ENCODE measurements around the gene TINCR. TPM values are rescaled to one million over a fixed set of nuclear protein-coding genes. Genes with fewer than 3 reads are reported as not detected.

TINCR gene
- total RNA-seq, 1 donor from 2014 or later = 0.33 TPM

DNA sequence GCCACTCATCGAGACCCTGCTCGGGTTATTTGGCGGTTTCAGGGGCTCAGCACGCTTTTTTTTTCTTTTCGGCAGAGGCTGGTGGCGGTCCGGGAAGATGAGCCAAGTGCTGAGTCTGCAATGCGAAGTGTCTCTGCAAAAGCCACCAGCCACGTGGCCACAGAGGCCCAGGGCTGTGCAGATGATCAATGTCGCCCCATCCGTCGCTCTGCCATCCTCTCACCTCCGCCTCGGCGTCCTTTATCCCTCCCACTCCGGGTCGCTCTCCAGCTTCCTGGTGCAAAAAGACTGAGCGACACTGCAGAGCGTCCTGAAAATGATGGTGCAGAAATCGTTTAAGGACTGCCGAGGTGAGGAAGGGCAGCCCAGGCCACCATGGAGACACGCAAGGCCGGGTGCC is 55.0 kb downstream of the TINCR start:
- Mint-ChIP-seq H3K27ac (ENCODE audit: unreplicated experiment) (no peak overlapping the region), H3K9me3 (ENCODE audit: unreplicated experiment) (peaks cover 4% of the 10 kb centered on the region), H3K4me3 (ENCODE audit: unreplicated experiment) (no peak overlapping the region), H3K36me3 (ENCODE audit: low read depth, unreplicated experiment) (peaks cover 7% of the 10 kb centered on the region), H3K27me3 (ENCODE audit: unreplicated experiment) (peaks cover 10% of the 10 kb centered on the region), H3K4me1 (ENCODE audit: unreplicated experiment) (no peaks in the 10 kb centered on the region)
- no peak for DNase-seq (ENCODE audit: low spot score)
- TF ChIP-seq, protein P1, sequence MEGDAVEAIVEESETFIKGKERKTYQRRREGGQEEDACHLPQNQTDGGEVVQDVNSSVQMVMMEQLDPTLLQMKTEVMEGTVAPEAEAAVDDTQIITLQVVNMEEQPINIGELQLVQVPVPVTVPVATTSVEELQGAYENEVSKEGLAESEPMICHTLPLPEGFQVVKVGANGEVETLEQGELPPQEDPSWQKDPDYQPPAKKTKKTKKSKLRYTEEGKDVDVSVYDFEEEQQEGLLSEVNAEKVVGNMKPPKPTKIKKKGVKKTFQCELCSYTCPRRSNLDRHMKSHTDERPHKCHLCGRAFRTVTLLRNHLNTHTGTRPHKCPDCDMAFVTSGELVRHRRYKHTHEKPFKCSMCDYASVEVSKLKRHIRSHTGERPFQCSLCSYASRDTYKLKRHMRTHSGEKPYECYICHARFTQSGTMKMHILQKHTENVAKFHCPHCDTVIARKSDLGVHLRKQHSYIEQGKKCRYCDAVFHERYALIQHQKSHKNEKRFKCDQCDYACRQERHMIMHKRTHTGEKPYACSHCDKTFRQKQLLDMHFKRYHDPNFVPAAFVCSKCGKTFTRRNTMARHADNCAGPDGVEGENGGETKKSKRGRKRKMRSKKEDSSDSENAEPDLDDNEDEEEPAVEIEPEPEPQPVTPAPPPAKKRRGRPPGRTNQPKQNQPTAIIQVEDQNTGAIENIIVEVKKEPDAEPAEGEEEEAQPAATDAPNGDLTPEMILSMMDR (IDR thresholded peaks at IDR 0.05; ENCODE audit: unreplicated experiment) = no peak

Other genes starting within 250 kb of the TINCR start
- 93.7 TPM for gene PTPRS, start 227.1 kb downstream of the TINCR start, total RNA-seq (ENCODE audit: unreplicated experiment)
- gene ZNRF4, start 112.5 kb downstream of the TINCR start, total RNA-seq (ENCODE audit: unreplicated experiment) = not detected
- 85.5 TPM for gene SAFB2, start 54.8 kb upstream of the TINCR start, total RNA-seq (ENCODE audit: unreplicated experiment)
- gene SAFB, start 55.1 kb upstream of the TINCR start, total RNA-seq (ENCODE audit: unreplicated experiment) = 113 TPM
- 23.6 TPM for gene MICOS13, start 112.6 kb upstream of the TINCR start, total RNA-seq (ENCODE audit: unreplicated experiment)
- gene HSD11B1L, start 113.1 kb upstream of the TINCR start, total RNA-seq (ENCODE audit: unreplicated experiment) = 11.8 TPM
- 910 TPM for gene RPL36, start 122.3 kb upstream of the TINCR start, total RNA-seq (ENCODE audit: unreplicated experiment)
- 64.4 TPM for gene LONP1, start 152.2 kb upstream of the TINCR start, total RNA-seq (ENCODE audit: unreplicated experiment)
- not detected for gene CATSPERD, start 152.7 kb upstream of the TINCR start, total RNA-seq (ENCODE audit: unreplicated experiment)
- 2.2 TPM for gene PRR22, start 216.8 kb upstream of the TINCR start, total RNA-seq (ENCODE audit: unreplicated experiment)
- gene DUS3L, start 223.2 kb upstream of the TINCR start, total RNA-seq (ENCODE audit: unreplicated experiment) = 16.2 TPM
- 0.56 TPM for gene NRTN, start 237.1 kb upstream of the TINCR start, total RNA-seq (ENCODE audit: unreplicated experiment)